SK-N-SH (cell line): ENCODE data around the gene ITGAE. TPM values are rescaled to one million over a fixed set of nuclear protein-coding genes. Genes with fewer than 3 reads are reported as not detected.

Source experiments
- CTCF ChIA-PET: fragments of 300-600, 350-600 bp; formaldehyde crosslinking; extraction: SDS; loops from one replicate; lab custom pipeline; 2021; lab: Yijun Ruan, JAX
- POLR2A ChIA-PET: fragments of 350-600 bp; sonication (Branson Sonifier 250); formaldehyde crosslinking; extraction: SDS; loops from one replicate; lab custom pipeline; 2020; ENCODE audit warnings: antibody characterized with exemption, inconsistent platforms; lab: Yijun Ruan, JAX
- DNase-seq: peaks from one replicate; pipeline ENCODE4 v3.0.0; 2012
- H2AFZ ChIP-seq: fragments of 200-600 bp; sonication (generic); 2 replicates; pipeline ENCODE4 v1.8.1; 2016; ENCODE audit warnings: antibody characterized with exemption, mild to moderate bottlenecking, low read depth
- H3F3A ChIP-seq: fragments of 200-600 bp; sonication (generic); replicated peaks from 2 replicates; pipeline ENCODE3; 2016; ENCODE audit warnings: antibody characterized with exemption, mild to moderate bottlenecking; ENCODE audit not compliant: insufficient read depth
- H3K27ac ChIP-seq, 2 experiments: fragments of 200-500 bp in 1 of 2; fragments of 200-600 bp in 1 of 2; sonication (Bioruptor generic) in 1 of 2; sonication (generic), shearing (Covaris generic) in 1 of 2; 2 replicates each; pipeline versions ENCODE4 v1.5.1 to v1.6.1; 2014 to 2016; ENCODE audit warnings: low read depth in 2 of 2, inconsistent platforms in 1 of 2, low read length in 1 of 2, mild to moderate bottlenecking in 1 of 2, mixed read lengths in 1 of 2
- H3K27me3 ChIP-seq: fragments of 200-600 bp; sonication (generic), shearing (Covaris generic); 2 replicates; pipeline ENCODE4 v1.6.1; 2016; ENCODE audit warnings: mixed run types; ENCODE audit not compliant: insufficient read depth
- H3K36me3 ChIP-seq, 2 experiments: fragments of 200-500 bp in 1 of 2; fragments of 200-600 bp in 1 of 2; sonication (Bioruptor generic) in 1 of 2; sonication (generic) in 1 of 2; replicated peaks in 1 of 2; 2 replicates each; pipeline versions ENCODE3 to v1.5.1; 2014 to 2016; ENCODE audit warnings: low read length in 1 of 2, mild to moderate bottlenecking in 1 of 2; ENCODE audit not compliant: insufficient read depth in 2 of 2, control insufficient read depth in 1 of 2
- H3K4me1 ChIP-seq, 2 experiments: fragments of 200-500 bp in 1 of 2; fragments of 200-600 bp in 1 of 2; sonication (Bioruptor generic) in 1 of 2; sonication (generic), shearing (Covaris generic) in 1 of 2; 2 replicates each; pipeline versions ENCODE4 v1.5.1 to v1.6.1; 2014 to 2016; ENCODE audit warnings: low read depth in 1 of 2, low read length in 1 of 2, mixed run types in 1 of 2; ENCODE audit not compliant: insufficient read depth in 2 of 2, control insufficient read depth in 1 of 2
- H3K4me2 ChIP-seq: fragments of 200-600 bp; sonication (generic), shearing (Covaris generic); 2 replicates; pipeline ENCODE4 v1.6.1; 2017; ENCODE audit warnings: mixed run types
- H3K4me3 ChIP-seq, 2 experiments: fragments of 200-500 bp in 1 of 2; fragments of 200-600 bp in 1 of 2; sonication (Bioruptor generic) in 1 of 2; sonication (generic), shearing (Covaris generic) in 1 of 2; 2 replicates each; pipeline versions ENCODE4 v1.5.1 to v1.8.1; 2014 to 2016; ENCODE audit warnings: low read depth in 2 of 2, inconsistent platforms in 1 of 2, low read length in 1 of 2, mild to moderate bottlenecking in 1 of 2, mixed read lengths in 1 of 2, moderate library complexity in 1 of 2
- H3K79me2 ChIP-seq: fragments of 200-600 bp; sonication (generic); 2 replicates; pipeline ENCODE4 v1.8.1; 2017; ENCODE audit warnings: mild to moderate bottlenecking; ENCODE audit not compliant: insufficient read depth
- H3K9ac ChIP-seq: fragments of 200-600 bp; sonication (generic); 2 replicates; pipeline ENCODE4 v1.6.1; 2017; ENCODE audit warnings: mixed run types
- H3K9me2 ChIP-seq: fragments of 200-600 bp; sonication (generic); 2 replicates; pipeline ENCODE4 v1.6.1; 2017; ENCODE audit warnings: mixed run types
- H3K9me3 ChIP-seq: fragments of 200-600 bp; sonication (generic); 2 replicates; pipeline ENCODE4 v1.6.1; 2017; ENCODE audit warnings: mixed run types, mild to moderate bottlenecking, moderate library complexity
- H4K20me1 ChIP-seq: fragments of 200-600 bp; sonication (generic); 2 replicates; pipeline ENCODE4 v1.6.1; 2017; ENCODE audit warnings: mild to moderate bottlenecking, mixed run types; ENCODE audit not compliant: insufficient read depth
- ELF1 ChIP-seq: IDR thresholded peaks from 2 replicates; pipeline ENCODE4 v1.4.0; 2012
- EP300 ChIP-seq, 2 experiments: IDR thresholded peaks; 2 replicates each; pipeline versions ENCODE4 v1.4.0 to v1.6.1; 2012; ENCODE audit warnings: borderline replicate concordance in 1 of 2, low read depth in 1 of 2, low read length in 1 of 2
- FOSL2 ChIP-seq: IDR thresholded peaks from 2 replicates; pipeline ENCODE4 v1.4.0; 2012; ENCODE audit warnings: low read depth, mild to moderate bottlenecking, moderate library complexity, borderline replicate concordance
- FOXJ3 ChIP-seq: sonication (generic); formaldehyde crosslinking; IDR thresholded peaks from 2 replicates; pipeline ENCODE4 v1.5.1; 2020; ENCODE audit warnings: mild to moderate bottlenecking, missing genetic modification reagents
- FOXM1 ChIP-seq: IDR thresholded peaks from 2 replicates; pipeline ENCODE4 v1.4.0; 2012; ENCODE audit warnings: low read depth, mild to moderate bottlenecking
- GATA2 ChIP-seq: sonication (generic); formaldehyde crosslinking; IDR thresholded peaks from 2 replicates; pipeline ENCODE4 v1.5.0; 2020; ENCODE audit warnings: mild to moderate bottlenecking, missing genetic modification reagents
- JUND ChIP-seq: IDR thresholded peaks from 2 replicates; pipeline ENCODE4 v1.4.0; 2012
- MEF2A ChIP-seq: IDR thresholded peaks from 2 replicates; pipeline ENCODE4 v1.4.0; 2012; ENCODE audit warnings: low read depth, borderline replicate concordance
- RAD21 ChIP-seq: IDR thresholded peaks from 2 replicates; pipeline ENCODE4 v1.6.1; 2012; ENCODE audit warnings: mild to moderate bottlenecking, low read length
- RCOR1 ChIP-seq: fragments of 150-350 bp; IDR thresholded peaks from 2 replicates; pipeline ENCODE4 v1.6.1; 2017; ENCODE audit warnings: antibody characterized with exemption, low read length
- RFX5 ChIP-seq: IDR thresholded peaks from 2 replicates; pipeline ENCODE4 v1.6.1; 2012; ENCODE audit warnings: mild to moderate bottlenecking, improper control_type of control experiment, low read length
- RXRA ChIP-seq: IDR thresholded peaks from 2 replicates; pipeline ENCODE4 v1.4.0; 2012; ENCODE audit warnings: low read depth, mild to moderate bottlenecking, borderline replicate concordance
- SIN3A ChIP-seq: IDR thresholded peaks from 2 replicates; pipeline ENCODE4 v1.6.1; 2012; ENCODE audit warnings: low read depth, mild to moderate bottlenecking, low read length, moderate library complexity, borderline replicate concordance
- TAF1 ChIP-seq: IDR thresholded peaks from 2 replicates; pipeline ENCODE4 v1.6.1; 2012; ENCODE audit warnings: low read depth, mild to moderate bottlenecking, low read length, moderate library complexity, borderline replicate concordance
- TEAD4 ChIP-seq: IDR thresholded peaks from 2 replicates; pipeline ENCODE4 v1.4.0; 2012; ENCODE audit warnings: mild to moderate bottlenecking, borderline replicate concordance; ENCODE audit not compliant: insufficient read depth
- WGBS: methylation state at CpG from one replicate; pipeline ENCODE4 v1.1.6; 2017; ENCODE audit warnings: low lambda C conversion rate; 5-methylcytosine and 5-hydroxymethylcytosine counted together
- polyA plus RNA-seq, 3 experiments: library from polyadenylated mRNA; depleted of rRNA; stranded (reverse); fragments of >200 nt; gene quantifications; 2 replicates each; pipeline ENCODE4 v1.2.3, GENCODE V29; 2012
- TF ChIP-seq, protein P1 (sequence below): IDR thresholded peaks from 2 replicates; pipeline ENCODE4 v1.4.0; 2012; ENCODE audit warnings: low read depth
- TF ChIP-seq, protein P2 (sequence below): fragments of 150-350 bp; IDR thresholded peaks from 2 replicates; pipeline ENCODE4 v1.6.1; 2017; ENCODE audit warnings: antibody characterized with exemption, low read length, low read depth, borderline replicate concordance
- TF ChIP-seq, protein P3 (sequence below): IDR thresholded peaks from 2 replicates; pipeline ENCODE4; 2012

The ITGAE gene
- polyA plus RNA-seq, 1 of the 3 experiments (the other 2 are of a cell fraction), result 56.7 TPM

DNA sequence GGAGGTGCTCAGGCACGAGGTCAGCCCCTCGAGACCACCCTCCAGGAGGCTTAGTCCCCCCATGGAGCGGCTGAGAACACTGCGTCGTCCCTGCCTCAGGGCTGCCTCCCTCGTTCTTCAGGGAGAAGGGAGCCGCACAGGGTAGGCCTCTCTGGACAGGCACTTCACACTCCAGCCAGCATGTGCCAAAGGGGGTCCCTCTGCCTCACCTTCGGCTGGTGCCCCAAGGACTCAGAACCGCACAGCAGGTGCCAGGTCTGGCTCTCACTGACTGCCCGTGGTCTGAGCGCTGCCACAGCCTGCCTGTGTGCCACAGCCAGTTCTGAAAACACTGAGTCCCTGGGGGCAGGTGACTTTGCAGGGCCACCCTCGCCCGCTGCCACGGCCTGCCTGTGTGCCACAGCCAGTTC, 112.1 kb downstream of the ITGAE start (continued):
- TF ChIP-seq EP300 (IDR thresholded peaks at IDR 0.05; ENCODE audit: borderline replicate concordance in 1 of 2, low read depth in 1 of 2, low read length in 1 of 2), result no peak
- no peak for TF ChIP-seq TAF1
- TF ChIP-seq JUND, result no peak
- no peak for TF ChIP-seq GATA2 (CRISPR knock-in tag)
- no peak for TF ChIP-seq FOXJ3 (CRISPR knock-in tag)

DNA sequence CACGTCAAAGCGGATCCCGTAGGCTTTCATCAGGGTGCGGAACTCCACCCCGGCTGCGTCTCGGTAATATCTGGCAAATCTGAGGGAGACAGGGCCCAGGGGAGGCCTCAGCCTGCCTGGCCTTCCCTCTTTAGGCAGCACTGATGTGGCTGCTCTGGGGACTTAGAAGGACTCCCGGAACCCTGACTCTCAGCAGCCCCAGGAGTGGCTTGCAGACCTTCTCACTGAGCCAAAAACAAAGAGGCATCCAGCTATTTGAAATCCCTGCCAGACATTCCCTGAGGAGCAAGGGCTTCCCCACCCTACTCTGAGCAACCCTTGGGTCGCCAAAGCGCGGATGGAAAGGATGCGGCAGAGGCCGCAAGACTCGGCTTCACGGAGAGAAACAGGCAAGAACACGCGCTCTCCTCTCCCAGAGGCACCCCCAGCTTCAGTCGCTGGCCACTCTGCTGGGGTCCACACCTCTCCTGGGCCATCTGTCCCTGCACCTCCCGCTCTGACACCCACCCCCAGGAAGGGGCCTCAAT, 112.9 kb downstream of the ITGAE start:
- CTCF ChIA-PET, result no interaction called here
- TF ChIP-seq JUND, result no peak
- no peak for TF ChIP-seq ELF1
- no peak for TF ChIP-seq RCOR1
- TF ChIP-seq RFX5, result no peak
- TF ChIP-seq EP300 (IDR thresholded peaks at IDR 0.05; ENCODE audit: borderline replicate concordance in 1 of 2, low read depth in 1 of 2, low read length in 1 of 2), result no peak
- no peak for TF ChIP-seq RAD21
- no peak for TF ChIP-seq FOSL2
- no peak for TF ChIP-seq FOXM1
- TF ChIP-seq, protein P1, sequence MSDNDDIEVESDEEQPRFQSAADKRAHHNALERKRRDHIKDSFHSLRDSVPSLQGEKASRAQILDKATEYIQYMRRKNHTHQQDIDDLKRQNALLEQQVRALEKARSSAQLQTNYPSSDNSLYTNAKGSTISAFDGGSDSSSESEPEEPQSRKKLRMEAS, result no peak
- no peak for TF ChIP-seq TAF1
- no peak for TF ChIP-seq TEAD4
- TF ChIP-seq, protein P2, sequence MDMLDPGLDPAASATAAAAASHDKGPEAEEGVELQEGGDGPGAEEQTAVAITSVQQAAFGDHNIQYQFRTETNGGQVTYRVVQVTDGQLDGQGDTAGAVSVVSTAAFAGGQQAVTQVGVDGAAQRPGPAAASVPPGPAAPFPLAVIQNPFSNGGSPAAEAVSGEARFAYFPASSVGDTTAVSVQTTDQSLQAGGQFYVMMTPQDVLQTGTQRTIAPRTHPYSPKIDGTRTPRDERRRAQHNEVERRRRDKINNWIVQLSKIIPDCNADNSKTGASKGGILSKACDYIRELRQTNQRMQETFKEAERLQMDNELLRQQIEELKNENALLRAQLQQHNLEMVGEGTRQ, result no peak
- no peak for TF ChIP-seq SIN3A
- TF ChIP-seq RXRA, result no peak
- Histone ChIP-seq H3K9me2 (no peaks in the 10 kb centered on the region), H3K36me3 (no peaks in the 10 kb centered on the region), H4K20me1 (no peaks in the 10 kb centered on the region), H3K27me3 (no peaks in the 10 kb centered on the region), H3K27ac (no peak overlapping the region), H3K9me3 (no peaks in the 10 kb centered on the region), H3F3A (no peaks in the 10 kb centered on the region), H3K4me3 (no peak overlapping the region), H3K4me1 (no peaks in the 10 kb centered on the region), H2AFZ (no peak overlapping the region), H3K9ac (no peak overlapping the region), H3K79me2 (no peaks in the 10 kb centered on the region), H3K4me2 (no peak overlapping the region)
- peak; percentile 27 for DNase-seq
- POLR2A ChIA-PET, result no interaction called here
- 93% methylated on average over 11 of the region's 19 CpGs for WGBS

DNA sequence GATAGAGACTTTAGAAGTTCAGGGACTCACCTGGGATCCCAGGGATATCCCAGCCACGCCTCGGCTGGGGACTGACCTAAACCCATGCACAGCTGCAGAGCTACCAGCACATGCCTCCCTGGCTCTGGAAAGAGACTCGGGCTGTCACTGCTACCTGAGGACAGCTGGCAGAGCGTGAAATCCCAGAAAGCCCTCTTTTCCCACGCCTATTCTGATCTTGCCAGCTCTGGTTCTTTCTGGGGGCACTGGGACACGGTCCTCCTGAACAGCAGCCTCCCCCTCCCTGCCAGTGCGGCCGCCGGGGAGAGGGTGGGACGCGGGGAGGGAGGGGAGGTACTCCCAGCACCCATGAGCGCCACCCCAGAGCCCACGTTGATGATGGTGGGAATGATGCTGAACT, 115.8 kb downstream of the ITGAE start:
- Histone ChIP-seq H3K9ac (no peak overlapping the region), H3K9me2 (no peaks in the 10 kb centered on the region), H4K20me1 (no peaks in the 10 kb centered on the region), H2AFZ (no peak overlapping the region), H3K9me3 (no peaks in the 10 kb centered on the region), H3K27me3 (no peaks in the 10 kb centered on the region), H3K27ac (no peak overlapping the region), H3F3A (no peaks in the 10 kb centered on the region), H3K79me2 (no peaks in the 10 kb centered on the region), H3K4me1 (no peaks in the 10 kb centered on the region), H3K36me3 (no peaks in the 10 kb centered on the region), H3K4me2 (no peak overlapping the region), H3K4me3 (no peak overlapping the region)
- DNase-seq, result no peak
- TF ChIP-seq FOXM1 (no peak), MEF2A (no peak), JUND (no peak), TAF1 (no peak)
- TF ChIP-seq, protein P3, sequence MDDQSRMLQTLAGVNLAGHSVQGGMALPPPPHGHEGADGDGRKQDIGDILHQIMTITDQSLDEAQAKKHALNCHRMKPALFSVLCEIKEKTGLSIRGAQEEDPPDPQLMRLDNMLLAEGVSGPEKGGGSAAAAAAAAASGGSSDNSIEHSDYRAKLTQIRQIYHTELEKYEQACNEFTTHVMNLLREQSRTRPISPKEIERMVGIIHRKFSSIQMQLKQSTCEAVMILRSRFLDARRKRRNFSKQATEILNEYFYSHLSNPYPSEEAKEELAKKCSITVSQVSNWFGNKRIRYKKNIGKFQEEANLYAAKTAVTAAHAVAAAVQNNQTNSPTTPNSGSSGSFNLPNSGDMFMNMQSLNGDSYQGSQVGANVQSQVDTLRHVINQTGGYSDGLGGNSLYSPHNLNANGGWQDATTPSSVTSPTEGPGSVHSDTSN, result no peak
- CTCF ChIA-PET, result no interaction called here
- 60% methylated on average over 11 of the region's 13 CpGs for WGBS
- POLR2A ChIA-PET, result no interaction called here
